ENCODE measurements around the gene TMEM38B.

Gene TMEM38B

DNA sequence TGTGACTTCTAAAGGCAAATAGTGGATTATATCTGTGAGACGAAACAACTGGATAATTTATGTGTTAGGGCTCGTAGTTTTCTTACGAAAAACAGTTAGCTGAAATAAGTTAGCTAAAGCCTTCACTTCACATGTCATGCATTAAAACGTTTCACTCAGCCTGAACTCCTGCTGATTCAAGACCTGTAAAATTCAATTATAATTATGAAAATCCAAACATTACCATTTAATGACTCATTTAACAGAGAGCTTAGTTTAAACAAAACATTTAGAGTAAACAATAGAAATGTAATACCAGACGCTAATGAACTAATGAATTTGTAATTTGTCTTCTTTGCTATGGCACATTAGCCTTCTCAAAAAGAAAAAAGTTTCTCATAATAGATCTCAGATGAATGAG is 30.4 kb upstream of the TMEM38B start:
- no peaks in the 10 kb centered on the region for H3K27me3 ChIP-seq (ENCODE audit: low read depth, low read length)
- peaks cover 22% of the 10 kb centered on the region for H3K4me1 ChIP-seq (ENCODE audit: low read length)
- no peak overlapping the region for H3K9ac ChIP-seq (ENCODE audit: low read length)
- no peaks in the 10 kb centered on the region for H3K36me3 ChIP-seq (replicated peaks; ENCODE audit: low read depth, low read length)
- no peaks in the 10 kb centered on the region for H3K9me3 ChIP-seq (ENCODE audit: insufficient read depth, low read length)
- no peak overlapping the region for H3K4me3 ChIP-seq (ENCODE audit: low read length)
- no peak overlapping the region for H2AFZ ChIP-seq (ENCODE audit: low read depth, low read length)
- H3K79me2 ChIP-seq (ENCODE audit: low read length): no peaks in the 10 kb centered on the region
- no peaks in the 10 kb centered on the region for H4K20me1 ChIP-seq (ENCODE audit: insufficient read depth, low read length)
- no peak overlapping the region for H3K27ac ChIP-seq (ENCODE audit: low read length)
- no peak for TF ChIP-seq EZH2phosphoT487 (IDR thresholded peaks at IDR 0.05; ENCODE audit: low read depth)
- TF ChIP-seq, protein P1, sequence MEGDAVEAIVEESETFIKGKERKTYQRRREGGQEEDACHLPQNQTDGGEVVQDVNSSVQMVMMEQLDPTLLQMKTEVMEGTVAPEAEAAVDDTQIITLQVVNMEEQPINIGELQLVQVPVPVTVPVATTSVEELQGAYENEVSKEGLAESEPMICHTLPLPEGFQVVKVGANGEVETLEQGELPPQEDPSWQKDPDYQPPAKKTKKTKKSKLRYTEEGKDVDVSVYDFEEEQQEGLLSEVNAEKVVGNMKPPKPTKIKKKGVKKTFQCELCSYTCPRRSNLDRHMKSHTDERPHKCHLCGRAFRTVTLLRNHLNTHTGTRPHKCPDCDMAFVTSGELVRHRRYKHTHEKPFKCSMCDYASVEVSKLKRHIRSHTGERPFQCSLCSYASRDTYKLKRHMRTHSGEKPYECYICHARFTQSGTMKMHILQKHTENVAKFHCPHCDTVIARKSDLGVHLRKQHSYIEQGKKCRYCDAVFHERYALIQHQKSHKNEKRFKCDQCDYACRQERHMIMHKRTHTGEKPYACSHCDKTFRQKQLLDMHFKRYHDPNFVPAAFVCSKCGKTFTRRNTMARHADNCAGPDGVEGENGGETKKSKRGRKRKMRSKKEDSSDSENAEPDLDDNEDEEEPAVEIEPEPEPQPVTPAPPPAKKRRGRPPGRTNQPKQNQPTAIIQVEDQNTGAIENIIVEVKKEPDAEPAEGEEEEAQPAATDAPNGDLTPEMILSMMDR (IDR thresholded peaks at IDR 0.05; ENCODE audit: low read depth, low read length): no peak
- H3K4me2 ChIP-seq (ENCODE audit: low read length): no peak overlapping the region

DNA sequence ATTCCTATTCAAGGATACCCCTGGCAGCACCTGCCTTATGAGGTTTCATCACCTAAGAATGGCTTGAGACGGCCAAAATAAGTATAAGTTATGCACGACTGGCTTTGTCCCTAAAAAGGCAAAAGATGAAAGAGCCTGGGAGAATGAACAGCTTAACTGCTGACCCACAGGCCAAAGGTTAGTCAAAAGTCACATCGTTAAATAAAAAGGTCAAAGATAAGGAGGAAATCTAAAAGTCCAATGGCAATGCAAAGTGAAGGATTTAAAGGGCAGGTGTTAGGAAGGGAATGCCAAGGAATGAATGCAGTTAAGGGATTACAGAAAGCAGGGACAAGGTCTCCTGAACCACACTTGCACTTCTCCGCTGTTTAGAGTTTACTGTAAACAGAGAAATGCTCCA is 26.5 kb upstream of the TMEM38B start:
- Histone ChIP-seq H4K20me1 (ENCODE audit: insufficient read depth, low read length) (no peaks in the 10 kb centered on the region), H3K27ac (ENCODE audit: low read length) (no peak overlapping the region), H3K4me1 (ENCODE audit: low read length) (peaks cover 10% of the 10 kb centered on the region), H3K9me3 (ENCODE audit: insufficient read depth, low read length) (no peaks in the 10 kb centered on the region), H3K4me2 (ENCODE audit: low read length) (no peak overlapping the region), H3K27me3 (ENCODE audit: low read depth, low read length) (no peaks in the 10 kb centered on the region), H3K79me2 (ENCODE audit: low read length) (no peaks in the 10 kb centered on the region), H3K9ac (ENCODE audit: low read length) (no peak overlapping the region), H2AFZ (ENCODE audit: low read depth, low read length) (no peak overlapping the region), H3K36me3 (replicated peaks; ENCODE audit: low read depth, low read length) (no peaks in the 10 kb centered on the region), H3K4me3 (ENCODE audit: low read length) (no peak overlapping the region)
- TF ChIP-seq EZH2phosphoT487 (IDR thresholded peaks at IDR 0.05; ENCODE audit: low read depth): no peak
- TF ChIP-seq, protein P1 (IDR thresholded peaks at IDR 0.05; ENCODE audit: low read depth, low read length): no peak

DNA sequence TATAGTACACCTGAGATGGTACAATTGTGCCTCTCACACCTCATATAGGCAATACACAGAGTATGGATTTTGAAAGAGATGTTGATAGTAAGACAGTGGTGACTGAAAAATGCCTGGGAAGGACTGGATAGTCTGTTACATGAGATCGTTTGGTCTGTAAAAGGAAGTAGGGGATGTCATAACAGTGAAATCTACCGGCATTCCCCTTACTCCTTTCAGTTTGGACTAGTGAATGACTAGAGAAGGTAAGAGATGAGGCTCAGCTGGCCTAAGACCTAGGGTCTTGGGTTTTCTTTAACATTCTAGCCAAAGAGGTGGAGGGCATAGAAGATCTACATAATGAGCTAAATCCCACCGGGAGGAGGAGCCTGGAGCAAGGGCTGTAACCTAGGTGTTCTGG is 24.0 kb upstream of the TMEM38B start:
- Histone ChIP-seq H3K4me2 (ENCODE audit: low read length) (no peak overlapping the region), H3K36me3 (replicated peaks; ENCODE audit: low read depth, low read length) (no peaks in the 10 kb centered on the region), H2AFZ (ENCODE audit: low read depth, low read length) (no peak overlapping the region), H4K20me1 (ENCODE audit: insufficient read depth, low read length) (no peaks in the 10 kb centered on the region), H3K4me3 (ENCODE audit: low read length) (no peak overlapping the region), H3K4me1 (ENCODE audit: low read length) (peaks cover 18% of the 10 kb centered on the region), H3K27me3 (ENCODE audit: low read depth, low read length) (no peaks in the 10 kb centered on the region), H3K79me2 (ENCODE audit: low read length) (no peaks in the 10 kb centered on the region), H3K9ac (ENCODE audit: low read length) (no peak overlapping the region), H3K27ac (ENCODE audit: low read length) (no peak overlapping the region), H3K9me3 (ENCODE audit: insufficient read depth, low read length) (peaks cover 3% of the 10 kb centered on the region; the same call in 1 of the 2 replicates)
- TF ChIP-seq, protein P1 (IDR thresholded peaks at IDR 0.05; ENCODE audit: low read depth, low read length): no peak
- TF ChIP-seq EZH2phosphoT487 (IDR thresholded peaks at IDR 0.05; ENCODE audit: low read depth): no peak

DNA sequence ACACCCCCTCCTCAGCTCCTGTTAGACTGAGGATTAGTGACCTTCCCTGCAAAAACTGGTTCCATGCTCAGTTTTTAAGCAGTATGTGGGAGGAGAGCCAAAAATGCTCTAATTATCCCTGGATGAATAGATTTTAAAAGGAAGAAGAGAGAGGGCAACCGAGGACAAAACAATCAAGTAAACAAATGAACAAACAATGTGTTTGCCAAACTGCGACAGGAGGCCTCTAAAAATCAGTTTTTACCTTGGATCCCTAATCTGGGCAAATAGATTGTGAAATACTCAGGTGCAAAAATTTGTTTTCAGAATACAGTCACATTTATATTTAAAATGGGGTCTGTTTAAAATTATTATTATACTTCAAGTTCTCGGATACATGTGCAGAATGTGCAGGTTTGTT is 23.6 kb upstream of the TMEM38B start:
- Histone ChIP-seq H3K9me3 (ENCODE audit: insufficient read depth, low read length) (peaks cover 3% of the 10 kb centered on the region; the same call in 1 of the 2 replicates), H4K20me1 (ENCODE audit: insufficient read depth, low read length) (no peaks in the 10 kb centered on the region), H3K4me1 (ENCODE audit: low read length) (peaks cover 18% of the 10 kb centered on the region), H3K9ac (ENCODE audit: low read length) (no peak overlapping the region), H3K27me3 (ENCODE audit: low read depth, low read length) (no peaks in the 10 kb centered on the region), H3K36me3 (replicated peaks; ENCODE audit: low read depth, low read length) (no peaks in the 10 kb centered on the region), H2AFZ (ENCODE audit: low read depth, low read length) (no peak overlapping the region), H3K79me2 (ENCODE audit: low read length) (no peaks in the 10 kb centered on the region), H3K4me2 (ENCODE audit: low read length) (no peak overlapping the region), H3K4me3 (ENCODE audit: low read length) (no peak overlapping the region), H3K27ac (ENCODE audit: low read length) (no peak overlapping the region)
- TF ChIP-seq EZH2phosphoT487 (IDR thresholded peaks at IDR 0.05; ENCODE audit: low read depth): no peak
- TF ChIP-seq, protein P1 (IDR thresholded peaks at IDR 0.05; ENCODE audit: low read depth, low read length): no peak

Data from OCI-LY3 (cell line).